Activated CD4-positive, alpha-beta T cell treated with anti-CD3 and anti-CD28 coated beads, Interleukin-2, amount 10 ng/mL, durations not matched to agents 7 days and 5 days (primary cell): ENCODE data around the gene ACBD6. TPM values are rescaled to one million over a fixed set of nuclear protein-coding genes. Genes with fewer than 3 reads are reported as not detected.

ENCODE experiments used
- CTCF ChIA-PET: fragments of 350-600 bp; sonication (Branson Sonifier 250); formaldehyde crosslinking; loops from one replicate; lab custom pipeline; 2021; ENCODE audit warnings: antibody characterized with exemption; lab: Charles Lee
- POLR2A ChIA-PET: fragments of 350-600 bp; sonication (Branson Sonifier 250); formaldehyde crosslinking; loops from one replicate; lab custom pipeline; 2021; ENCODE audit warnings: antibody characterized with exemption; lab: Charles Lee
- DNase-seq: peaks from one replicate; pipeline ENCODE4 v3.0.0-alpha.2; 2020
- H3K27ac Mint-ChIP-seq: one replicate; pipeline ENCODE4 v1.8.0; 2021; ENCODE audit warnings: mild to moderate bottlenecking, moderate library complexity, mixed read lengths
- H3K27me3 Mint-ChIP-seq: one replicate; pipeline ENCODE4 v1.8.0; 2021; ENCODE audit warnings: mixed read lengths
- H3K36me3 Mint-ChIP-seq: one replicate; pipeline ENCODE4 v1.8.0; 2021; ENCODE audit warnings: low read depth, mixed read lengths
- H3K4me1 Mint-ChIP-seq: one replicate; pipeline ENCODE4 v1.8.0; 2021; ENCODE audit warnings: mixed read lengths
- H3K4me3 Mint-ChIP-seq: one replicate; pipeline ENCODE4 v1.8.0; 2021; ENCODE audit warnings: mild to moderate bottlenecking, moderate library complexity, mixed read lengths
- H3K9me3 Mint-ChIP-seq: one replicate; pipeline ENCODE4 v1.8.0; 2021; ENCODE audit warnings: mixed read lengths
- microRNA-seq: library from miRNA; unstranded; fragments of <30 nt; microRNA quantifications from one replicate; pipeline ENCODE4 v1.2.0, GENCODE V29; 2021; ENCODE audit warnings: borderline microRNAs expressed, borderline replicate concordance
- total RNA-seq, 2 experiments: library from RNA; stranded (reverse); gene quantifications; one replicate each; pipeline ENCODE4 v1.2.3, GENCODE V29; 2021

Gene ACBD6
- total RNA-seq, 2 experiments from 2014 or later = 39.9 to 40.8 TPM

GRCh38 chr1:180247580-180247979 is 254.8 kb downstream of the ACBD6 start:
- Mint-ChIP-seq H3K9me3 (no peaks in the 10 kb centered on the region), H3K27me3 (peaks cover 6% of the 10 kb centered on the region), H3K4me1 (peaks cover 7% of the 10 kb centered on the region), H3K36me3 (no peaks in the 10 kb centered on the region), H3K4me3 (no peak overlapping the region), H3K27ac (no peak overlapping the region)
- CTCF ChIA-PET = interaction anchor here (0.9 kb wide), 1 partner anchor 16 kb away, joined by 3 read pairs; no protein-coding TSS in a partner anchor
- POLR2A ChIA-PET = no interaction called here
- no peak for DNase-seq

- POLR2A ChIA-PET = no interaction called here
- Mint-ChIP-seq H3K36me3 (no peaks in the 10 kb centered on the region), H3K4me3 (no peak overlapping the region), H3K27me3 (peaks cover 12% of the 10 kb centered on the region), H3K9me3 (no peaks in the 10 kb centered on the region), H3K4me1 (peaks cover 7% of the 10 kb centered on the region), H3K27ac (no peak overlapping the region)
- DNase-seq = no peak
- CTCF ChIA-PET = interaction anchor here (0.6 kb wide), 1 partner anchor 679 kb away, joined by 4 read pairs; no protein-coding TSS in a partner anchor
These were observed 255.3 kb downstream of the ACBD6 start for GRCh38 chr1:180247061-180247460.

- ChIA-PET CTCF (interaction anchor here (0.6 kb wide), 1 partner anchor 680 kb away, joined by 4 read pairs; no protein-coding TSS in a partner anchor), POLR2A (no interaction called here)
- peaks cover 7% of the 10 kb centered on the region for H3K4me1 Mint-ChIP-seq
- no peak overlapping the region for H3K27ac Mint-ChIP-seq
- DNase-seq = no peak
- no peak overlapping the region for H3K4me3 Mint-ChIP-seq
- H3K36me3 Mint-ChIP-seq = no peaks in the 10 kb centered on the region
- H3K27me3 Mint-ChIP-seq = peaks cover 14% of the 10 kb centered on the region
- H3K9me3 Mint-ChIP-seq = no peaks in the 10 kb centered on the region
These were observed 255.8 kb downstream of the ACBD6 start for GRCh38 chr1:180246579-180246978.

GRCh38 chr1:180244840-180245239 is 257.5 kb downstream of the ACBD6 start:
- CTCF ChIA-PET = no interaction called here
- no peak for DNase-seq
- POLR2A ChIA-PET = no interaction called here
- peaks cover 31% of the 10 kb centered on the region for H3K27me3 Mint-ChIP-seq
- H3K4me3 Mint-ChIP-seq = no peak overlapping the region
- no peaks in the 10 kb centered on the region for H3K36me3 Mint-ChIP-seq
- H3K4me1 Mint-ChIP-seq = peaks cover 7% of the 10 kb centered on the region
- no peak overlapping the region for H3K27ac Mint-ChIP-seq
- no peaks in the 10 kb centered on the region for H3K9me3 Mint-ChIP-seq

- ChIA-PET CTCF (no interaction called here), POLR2A (no interaction called here)
- Mint-ChIP-seq H3K4me1 (peaks cover 7% of the 10 kb centered on the region), H3K4me3 (no peak overlapping the region), H3K27ac (no peak overlapping the region), H3K9me3 (no peaks in the 10 kb centered on the region), H3K27me3 (peaks cover 38% of the 10 kb centered on the region), H3K36me3 (no peaks in the 10 kb centered on the region)
- no peak for DNase-seq
These were observed 258.7 kb downstream of the ACBD6 start for GRCh38 chr1:180243517-180244221.

GRCh38 chr1:180241716-180242544 is 260.4 kb downstream of the ACBD6 start:
- peaks cover 53% of the 10 kb centered on the region for H3K27me3 Mint-ChIP-seq
- ChIA-PET CTCF (no interaction called here), POLR2A (no interaction called here)
- DNase-seq = no peak
- no peak overlapping the region for H3K4me3 Mint-ChIP-seq
- H3K9me3 Mint-ChIP-seq = no peaks in the 10 kb centered on the region
- no peak overlapping the region for H3K27ac Mint-ChIP-seq
- peaks cover 1% of the 10 kb centered on the region for H3K4me1 Mint-ChIP-seq
- H3K36me3 Mint-ChIP-seq = no peaks in the 10 kb centered on the region

GRCh38 chr1:180239145-180240096 is 263.0 kb downstream of the ACBD6 start:
- ChIA-PET POLR2A (no interaction called here), CTCF (no interaction called here)
- peaks cover 14% of the 10 kb centered on the region for H3K4me1 Mint-ChIP-seq
- H3K36me3 Mint-ChIP-seq = no peaks in the 10 kb centered on the region
- H3K4me3 Mint-ChIP-seq = no peak overlapping the region
- H3K27ac Mint-ChIP-seq = no peak overlapping the region
- no peaks in the 10 kb centered on the region for H3K9me3 Mint-ChIP-seq
- DNase-seq = no peak
- H3K27me3 Mint-ChIP-seq = peaks cover 77% of the 10 kb centered on the region

GRCh38 chr1:180238675-180239074 is 263.7 kb downstream of the ACBD6 start:
- CTCF ChIA-PET = no interaction called here
- no peaks in the 10 kb centered on the region for H3K36me3 Mint-ChIP-seq
- H3K4me3 Mint-ChIP-seq = no peak overlapping the region

More at GRCh38 chr1:180238675-180239074, 263.7 kb downstream of the ACBD6 start:
- peaks cover 18% of the 10 kb centered on the region for H3K4me1 Mint-ChIP-seq
- POLR2A ChIA-PET = no interaction called here
- H3K27ac Mint-ChIP-seq = no peak overlapping the region
- DNase-seq = no peak
- H3K27me3 Mint-ChIP-seq = peaks cover 85% of the 10 kb centered on the region
- no peaks in the 10 kb centered on the region for H3K9me3 Mint-ChIP-seq

Small RNA genes lying within 50 kb of the gene (microRNA-seq; reads per million reads assigned to microRNA genes)
- gene MIR3121 = 0.63 reads per million

Other genes with a start within 250 kb of the ACBD6 start
- gene OVAAL, start 56.4 kb upstream of the ACBD6 start, total RNA-seq = not detected
- 10 to 100 TPM; 18.0 to 20.5 TPM for gene XPR1, start 129.4 kb upstream of the ACBD6 start, total RNA-seq